Epithelial cell of esophagus (primary cell): Measurements from ENCODE around the gene ZNF579.

Experiments used
- DNase-seq: peaks from one replicate; pipeline ENCODE4 v3.0.0; 2010; ENCODE audit warnings: low read depth
- H3K4me3 ChIP-seq: 2 replicates; pipeline ENCODE4 v1.5.1; 2011; ENCODE audit warnings: mild to moderate bottlenecking, low read length, control low read depth
- TF ChIP-seq, protein P1 (sequence below): IDR thresholded peaks from 2 replicates; pipeline ENCODE4 v1.5.1; 2011; ENCODE audit warnings: low read depth, mild to moderate bottlenecking, low read length, control low read depth, inconsistent platforms; ENCODE audit not compliant: insufficient read depth; ENCODE audit errors: missing control alignments

Gene ZNF579

DNA sequence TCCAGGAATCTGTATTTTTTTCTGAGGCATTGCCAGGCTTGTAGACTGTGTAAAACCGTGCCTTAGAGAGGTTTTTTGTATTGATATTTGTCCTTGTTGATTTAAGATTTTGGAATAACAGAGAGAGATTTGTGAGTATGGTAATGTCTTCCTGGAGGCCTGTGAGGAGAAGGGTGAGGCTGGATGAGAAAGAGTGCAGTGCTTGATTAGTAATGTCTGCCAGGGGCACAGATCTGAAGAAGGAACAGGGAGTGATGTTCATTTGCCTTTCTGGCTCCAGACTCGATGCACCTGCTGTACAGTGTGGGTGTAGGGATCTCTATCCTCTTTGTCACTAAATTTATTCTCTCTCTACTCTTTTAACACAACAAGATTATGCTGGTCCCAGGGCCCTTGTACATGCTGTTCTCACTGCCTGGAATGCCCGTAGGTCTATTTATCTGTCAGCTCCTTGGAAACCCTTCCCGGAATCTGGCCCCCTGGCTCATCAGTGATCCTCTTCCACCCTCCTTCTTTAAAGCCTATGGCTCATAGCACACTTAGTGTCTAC, 14.4 kb upstream of the ZNF579 start:
- TF ChIP-seq, protein P1, sequence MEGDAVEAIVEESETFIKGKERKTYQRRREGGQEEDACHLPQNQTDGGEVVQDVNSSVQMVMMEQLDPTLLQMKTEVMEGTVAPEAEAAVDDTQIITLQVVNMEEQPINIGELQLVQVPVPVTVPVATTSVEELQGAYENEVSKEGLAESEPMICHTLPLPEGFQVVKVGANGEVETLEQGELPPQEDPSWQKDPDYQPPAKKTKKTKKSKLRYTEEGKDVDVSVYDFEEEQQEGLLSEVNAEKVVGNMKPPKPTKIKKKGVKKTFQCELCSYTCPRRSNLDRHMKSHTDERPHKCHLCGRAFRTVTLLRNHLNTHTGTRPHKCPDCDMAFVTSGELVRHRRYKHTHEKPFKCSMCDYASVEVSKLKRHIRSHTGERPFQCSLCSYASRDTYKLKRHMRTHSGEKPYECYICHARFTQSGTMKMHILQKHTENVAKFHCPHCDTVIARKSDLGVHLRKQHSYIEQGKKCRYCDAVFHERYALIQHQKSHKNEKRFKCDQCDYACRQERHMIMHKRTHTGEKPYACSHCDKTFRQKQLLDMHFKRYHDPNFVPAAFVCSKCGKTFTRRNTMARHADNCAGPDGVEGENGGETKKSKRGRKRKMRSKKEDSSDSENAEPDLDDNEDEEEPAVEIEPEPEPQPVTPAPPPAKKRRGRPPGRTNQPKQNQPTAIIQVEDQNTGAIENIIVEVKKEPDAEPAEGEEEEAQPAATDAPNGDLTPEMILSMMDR = no peak
- DNase-seq = no peak

DNA sequence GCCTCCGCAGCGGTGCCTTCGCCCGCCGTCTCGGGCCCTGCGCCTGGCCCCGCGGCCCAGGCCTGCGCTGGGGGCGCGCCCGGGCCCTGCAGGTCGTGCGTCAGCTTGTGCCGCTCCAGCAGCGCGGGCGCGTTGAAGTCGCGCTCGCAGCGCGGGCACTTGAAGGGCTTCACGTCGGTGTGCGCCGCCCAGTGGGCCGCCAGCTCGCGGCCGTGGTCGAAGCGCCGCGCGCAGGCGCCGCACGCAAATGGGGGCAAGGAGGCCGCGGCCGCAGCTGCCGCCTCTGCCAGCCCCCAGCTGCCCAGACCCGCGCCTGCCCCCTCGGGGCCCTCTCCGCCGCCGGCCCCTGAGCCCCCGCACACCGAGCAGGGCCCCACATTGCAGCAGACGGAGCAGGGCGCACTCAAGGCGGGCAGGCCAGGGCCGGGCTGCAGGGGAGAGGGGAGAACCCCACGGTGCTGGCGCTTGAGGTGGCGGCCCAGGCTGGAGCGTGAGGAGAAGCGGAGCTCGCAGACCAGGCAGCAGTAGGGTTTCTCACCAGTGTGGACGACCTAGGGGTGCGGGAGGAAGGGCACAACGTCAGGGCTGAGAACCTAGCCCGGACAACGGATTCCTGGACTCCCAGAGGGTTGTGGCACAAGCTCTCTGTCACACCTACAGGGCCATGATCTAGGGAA, 12.6 kb upstream of the ZNF579 start:
- H3K4me3 ChIP-seq = no peak overlapping the region
- no peak for DNase-seq
- TF ChIP-seq, protein P1 = no peak

More for the DNA sequence above, 14.4 kb upstream of the ZNF579 start:
- H3K4me3 ChIP-seq = no peak overlapping the region

DNA sequence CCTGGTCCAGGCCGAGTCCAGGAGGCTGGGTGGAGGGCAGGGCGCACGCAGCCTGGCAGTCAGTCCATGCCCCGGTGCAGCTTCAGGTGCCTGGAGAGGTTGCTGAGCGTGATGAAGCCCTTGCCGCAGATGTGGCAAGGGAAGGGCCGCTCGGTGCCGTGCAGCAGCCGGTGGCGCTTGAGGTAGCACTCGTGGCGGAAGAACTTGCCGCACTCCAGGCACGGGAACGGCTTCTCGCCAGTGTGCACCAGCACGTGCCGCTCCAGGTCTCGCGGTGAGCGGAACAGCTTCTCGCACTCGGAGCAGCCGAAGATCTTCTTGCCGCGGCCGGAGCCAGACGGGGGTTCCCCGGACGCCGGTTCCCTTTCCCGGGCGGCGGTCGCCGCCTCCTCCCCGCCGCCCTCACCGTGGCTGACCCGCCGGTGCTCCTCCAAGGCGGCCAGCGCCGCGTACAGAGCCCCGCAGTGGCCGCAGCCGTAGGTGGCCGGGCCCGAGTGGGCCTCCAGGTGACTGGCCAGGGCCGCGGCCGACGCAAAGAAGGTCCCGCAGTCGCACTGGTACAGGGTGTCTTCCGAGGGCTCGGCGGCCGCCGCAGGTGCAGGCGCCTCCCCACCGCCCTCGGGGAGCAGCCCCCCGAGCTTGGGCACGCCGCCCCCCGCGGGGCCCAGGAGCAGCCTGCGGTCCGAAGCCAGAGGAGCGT, 11.9 kb upstream of the ZNF579 start:
- no peak overlapping the region for H3K4me3 ChIP-seq
- DNase-seq = no peak
- TF ChIP-seq, protein P1 = no peak

DNA sequence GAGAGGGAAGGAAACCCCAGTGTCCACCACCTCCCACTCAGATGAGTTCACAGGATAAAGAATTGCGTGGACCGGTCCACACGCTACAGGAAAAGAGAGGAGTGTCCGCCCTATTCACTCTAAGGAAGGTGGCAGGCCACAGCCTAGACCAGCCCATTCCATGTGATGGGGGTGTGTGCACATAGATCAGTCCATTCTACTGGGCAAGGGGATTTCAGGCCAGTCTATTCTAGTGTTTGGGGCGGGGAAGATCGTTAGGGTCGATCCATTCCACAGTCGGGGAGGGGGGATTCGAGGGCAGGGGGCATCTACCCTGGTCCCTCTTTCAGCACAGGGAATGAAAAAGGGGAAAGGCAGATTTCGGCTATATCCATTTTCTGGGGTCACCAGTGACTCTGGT, 10.9 kb upstream of the ZNF579 start:
- TF ChIP-seq, protein P1 = no peak
- no peak for DNase-seq
- no peak overlapping the region for H3K4me3 ChIP-seq

DNA sequence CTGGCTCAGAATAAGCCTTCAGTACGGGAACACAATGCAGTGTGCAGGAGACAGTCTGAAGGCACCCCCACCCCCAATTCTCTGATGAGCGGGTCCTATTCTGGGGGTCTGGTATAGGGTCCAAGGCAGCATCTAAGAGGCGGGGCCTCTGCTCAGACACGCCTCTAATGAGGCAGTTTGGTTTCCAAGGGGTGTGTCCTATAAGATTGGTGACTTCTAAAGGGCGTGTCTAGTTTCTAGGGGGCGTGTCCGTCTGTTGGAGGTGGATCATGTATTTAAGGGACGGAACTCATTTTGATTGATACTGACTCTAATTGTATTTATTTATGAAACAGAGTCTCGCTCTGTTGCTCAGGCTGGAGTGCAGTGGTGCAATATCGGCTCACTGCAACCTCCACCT, 10.0 kb upstream of the ZNF579 start:
- no peak overlapping the region for H3K4me3 ChIP-seq
- TF ChIP-seq, protein P1 = no peak
- peak; percentile 38 for DNase-seq

DNA sequence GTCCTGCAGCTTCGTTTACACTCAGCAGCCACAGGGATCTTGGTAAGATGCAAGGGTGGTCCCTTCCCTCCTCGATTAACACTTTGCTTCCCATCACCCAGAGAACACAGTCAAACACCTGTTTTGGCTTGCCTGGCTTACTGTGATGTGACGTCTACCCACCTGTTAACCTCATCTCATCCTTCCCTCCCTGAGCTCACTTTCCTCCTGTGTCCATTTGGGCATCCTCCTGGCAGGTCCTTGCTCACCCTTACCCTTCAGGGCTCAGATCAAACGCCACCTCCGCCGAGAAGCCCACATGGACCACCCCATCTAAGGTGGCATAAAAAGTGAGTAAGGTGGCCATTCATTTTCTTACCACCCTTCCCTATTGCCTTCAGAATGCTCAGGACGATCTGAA, 9.5 kb upstream of the ZNF579 start:
- H3K4me3 ChIP-seq = no peak overlapping the region
- TF ChIP-seq, protein P1 = no peak
- no peak for DNase-seq
